GM23338 (cell line): ENCODE data around the gene PPIP5K1. TPM values are rescaled to one million over a fixed set of nuclear protein-coding genes. Genes with fewer than 3 reads are reported as not detected.

ENCODE experiments used
- ATAC-seq: fragments of 200-7000 bp; cut with Tn5 transposase; 3 replicates; pipeline ENCODE4 v1.9.1; 2020
- DNase-seq: peaks from one replicate; pipeline ENCODE4 v3.0.0-alpha.2; 2015; ENCODE audit warnings: low spot score
- H2AFZ ChIP-seq: fragments of 200-600 bp; sonication (generic); 2 replicates; pipeline ENCODE4 v1.8.0; 2016; ENCODE audit warnings: antibody characterized with exemption, mild to moderate bottlenecking, moderate library complexity
- H3F3A ChIP-seq: fragments of 200-600 bp; sonication (generic); replicated peaks from 2 replicates; pipeline ENCODE4 v1.8.0; 2017; ENCODE audit warnings: antibody characterized with exemption, mixed run types, low read depth
- H3K27ac ChIP-seq: fragments of 200-600 bp; sonication (generic); 2 replicates; pipeline ENCODE4 v1.6.1; 2016; ENCODE audit warnings: low read depth
- H3K27me3 ChIP-seq: fragments of 200-600 bp; sonication (generic); 2 replicates; pipeline ENCODE4 v1.8.0; 2016; ENCODE audit warnings: mild to moderate bottlenecking, mixed run types, moderate library complexity; ENCODE audit not compliant: insufficient read depth
- H3K36me3 ChIP-seq: fragments of 200-600 bp; sonication (generic); 2 replicates; pipeline ENCODE4 v1.8.0; 2016; ENCODE audit warnings: mild to moderate bottlenecking; ENCODE audit not compliant: insufficient read depth
- H3K4me1 ChIP-seq: fragments of 200-600 bp; sonication (generic); 2 replicates; pipeline ENCODE4 v1.8.0; 2016; ENCODE audit warnings: mild to moderate bottlenecking, moderate library complexity; ENCODE audit not compliant: insufficient read depth
- H3K4me2 ChIP-seq: fragments of 200-600 bp; sonication (generic); 2 replicates; pipeline ENCODE4 v1.7.1; 2017; ENCODE audit warnings: mixed run types
- H3K4me3 ChIP-seq: fragments of 200-600 bp; sonication (generic); 2 replicates; pipeline ENCODE4 v1.6.1; 2016; ENCODE audit warnings: mixed run types
- H3K79me2 ChIP-seq: fragments of 200-600 bp; sonication (generic); replicated peaks from 2 replicates; pipeline ENCODE4 v1.8.0; 2017; ENCODE audit warnings: mild to moderate bottlenecking; ENCODE audit not compliant: insufficient read depth
- H3K9me2 ChIP-seq: fragments of 200-600 bp; sonication (generic); 2 replicates; pipeline ENCODE4 v1.8.0; 2017; ENCODE audit not compliant: insufficient read depth
- H4K20me1 ChIP-seq: fragments of 200-600 bp; sonication (generic); replicated peaks from 2 replicates; pipeline ENCODE4 v1.8.0; 2017; ENCODE audit warnings: mild to moderate bottlenecking; ENCODE audit not compliant: insufficient read depth
- H3K27ac Mint-ChIP-seq: 2 replicates; pipeline ENCODE4 v1.8.0; 2020; ENCODE audit warnings: inconsistent platforms, mild to moderate bottlenecking, moderate library complexity, mixed read lengths
- H3K27me3 Mint-ChIP-seq: 3 replicates; pipeline ENCODE4 v1.8.0; 2022; ENCODE audit warnings: low read depth, mild to moderate bottlenecking, moderate library complexity, mixed read lengths, inconsistent platforms; ENCODE audit not compliant: insufficient read depth, poor library complexity
- H3K36me3 Mint-ChIP-seq: 3 replicates; pipeline ENCODE4 v1.8.0; 2021; ENCODE audit warnings: low read depth, mild to moderate bottlenecking, inconsistent platforms, moderate library complexity, mixed read lengths
- H3K4me1 Mint-ChIP-seq: 3 replicates; pipeline ENCODE4 v1.8.0; 2020; ENCODE audit warnings: mild to moderate bottlenecking, inconsistent platforms, mixed read lengths
- H3K4me3 Mint-ChIP-seq: 3 replicates; pipeline ENCODE4 v1.8.0; 2021; ENCODE audit warnings: moderate library complexity, mild to moderate bottlenecking, inconsistent platforms, mixed read lengths
- H3K9me3 Mint-ChIP-seq: 3 replicates; pipeline ENCODE4 v1.8.0; 2020; ENCODE audit warnings: moderate library complexity, mild to moderate bottlenecking, inconsistent platforms, mixed read lengths
- CREB1 ChIP-seq: fragments of 250-450 bp; sonication (Bioruptor Pico); IDR thresholded peaks from 2 replicates; pipeline ENCODE4 v1.5.0; 2020; ENCODE audit warnings: low read depth, mild to moderate bottlenecking, moderate library complexity
- EZH2 ChIP-seq: fragments of 200-600 bp; sonication (generic); IDR thresholded peaks from one replicate; pipeline ENCODE4 v1.8.0; 2017; ENCODE audit warnings: antibody characterized with exemption, mild to moderate bottlenecking, low read depth; ENCODE audit not compliant: unreplicated experiment
- EZH2phosphoT487 ChIP-seq: fragments of 200-600 bp; sonication (generic); IDR thresholded peaks from one replicate; pipeline ENCODE4 v1.8.1; 2018; ENCODE audit warnings: antibody characterized with exemption; ENCODE audit not compliant: unreplicated experiment
- JUNB ChIP-seq: IDR thresholded peaks from one replicate; pipeline ENCODE4 v1.6.1; 2016; ENCODE audit warnings: antibody characterized with exemption; ENCODE audit not compliant: unreplicated experiment
- NANOG ChIP-seq: IDR thresholded peaks from 2 replicates; pipeline ENCODE4 v1.6.1; 2016; ENCODE audit warnings: antibody characterized with exemption, borderline replicate concordance
- POLR2AphosphoS5 ChIP-seq: IDR thresholded peaks from 2 replicates; pipeline ENCODE4 v1.6.1; 2016; ENCODE audit warnings: antibody characterized with exemption, low read depth
- STAT1 ChIP-seq: IDR thresholded peaks from one replicate; pipeline ENCODE4 v1.6.1; 2016; ENCODE audit warnings: antibody characterized with exemption; ENCODE audit not compliant: unreplicated experiment
- ZNF114 ChIP-seq: fragments of 250-450 bp; sonication (Bioruptor Pico); IDR thresholded peaks from 2 replicates; pipeline ENCODE4 v1.5.0; 2020; ENCODE audit warnings: mild to moderate bottlenecking, moderate library complexity
- ZNF331 ChIP-seq: fragments of 250-450 bp; sonication (Bioruptor Pico); IDR thresholded peaks from 2 replicates; pipeline ENCODE4 v1.5.0; 2020; ENCODE audit warnings: low read depth, mild to moderate bottlenecking, moderate library complexity
- polyA plus RNA-seq: library from polyadenylated mRNA; unstranded; fragments of >200 nt; fragmentation: Nextera tagmentation; extraction: Ambion mirVana; gene quantifications from 2 replicates; pipeline ENCODE4 v1.2.1, GENCODE V29; 2016
- total RNA-seq: library from RNA; depleted of rRNA; stranded (reverse); fragments of >200 nt; shearing (Covaris generic); gene quantifications from 2 replicates; pipeline ENCODE4 v1.2.3, GENCODE V29; 2014
- TF ChIP-seq, protein P1 (sequence below): IDR thresholded peaks from one replicate; pipeline ENCODE4 v1.6.1; 2018; ENCODE audit warnings: antibody characterized with exemption; ENCODE audit not compliant: unreplicated experiment
- TF ChIP-seq, protein P2 (sequence below), 2 experiments: fragments of 200-600 bp in 1 of 2; sonication (generic) in 1 of 2; conservative IDR thresholded peaks; 2 replicates each; pipeline versions ENCODE4 v1.5.1 to v1.6.1; 2016 to 2017; ENCODE audit warnings: antibody characterized with exemption in 2 of 2, low read depth in 2 of 2, mild to moderate bottlenecking in 2 of 2, moderate library complexity in 1 of 2
- TF ChIP-seq, protein P3 (sequence below): fragments of 250-450 bp; sonication (Bioruptor Pico); IDR thresholded peaks from 2 replicates; pipeline ENCODE4 v1.5.0; 2020; ENCODE audit warnings: mild to moderate bottlenecking, moderate library complexity
- TF ChIP-seq, protein P4 (sequence below): IDR thresholded peaks from 2 replicates; pipeline ENCODE4 v1.6.1; 2016; ENCODE audit warnings: antibody characterized with exemption

The PPIP5K1 gene
- total and polyA plus RNA-seq, 2 experiments from 2014 or later, result 5.8 to 23.5 TPM

DNA sequence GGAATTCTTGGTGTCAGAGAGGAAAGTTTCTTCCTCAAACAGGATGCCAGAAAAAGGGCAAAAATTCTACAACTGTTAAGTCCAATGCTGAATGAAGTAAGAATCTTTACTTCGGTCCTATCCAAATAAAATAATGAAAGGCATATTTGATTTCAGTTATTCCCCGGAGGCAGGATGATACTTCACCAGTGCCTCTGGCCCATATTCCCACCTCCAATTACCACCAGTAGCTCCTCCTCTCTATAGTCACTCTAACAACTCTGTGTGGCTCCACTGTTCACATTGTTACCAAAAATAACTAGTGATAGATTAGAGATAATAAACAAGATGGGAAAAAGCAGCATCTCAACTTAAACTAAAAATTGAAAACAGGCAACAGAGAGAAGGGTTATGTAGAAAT is 51.9 kb downstream of the PPIP5K1 start:
- no peaks in the 10 kb centered on the region for H3K4me1 Mint-ChIP-seq
- no peaks in the 10 kb centered on the region for H3K36me3 Mint-ChIP-seq
- H3K4me3 Mint-ChIP-seq, result no peak overlapping the region
- H3K9me3 Mint-ChIP-seq, result no peaks in the 10 kb centered on the region
- Histone ChIP-seq H2AFZ (no peak overlapping the region), H3K27me3 (no peaks in the 10 kb centered on the region), H3K79me2 (no peaks in the 10 kb centered on the region), H3K4me1 (no peaks in the 10 kb centered on the region), H3K9me2 (no peaks in the 10 kb centered on the region), H4K20me1 (no peaks in the 10 kb centered on the region), H3F3A (0 out of 2 replicates have a peak, but pooled peaks cover 2% of the 10 kb centered on the region), H3K36me3 (no peaks in the 10 kb centered on the region), H3K4me3 (no peak overlapping the region), H3K4me2 (no peak overlapping the region), H3K27ac (no peak overlapping the region)
- ATAC-seq, result no peak
- no peak overlapping the region for H3K27ac Mint-ChIP-seq
- DNase-seq, result no peak
- H3K27me3 Mint-ChIP-seq, result peaks cover 3% of the 10 kb centered on the region
- TF ChIP-seq ZNF114 (CRISPR knock-in tag) (no peak), EZH2phosphoT487 (no peak), EZH2 (no peak), CREB1 (CRISPR knock-in tag) (no peak), JUNB (no peak), ZNF331 (CRISPR knock-in tag) (no peak), STAT1 (no peak), POLR2AphosphoS5 (no peak), NANOG (no peak)
- TF ChIP-seq, protein P1, sequence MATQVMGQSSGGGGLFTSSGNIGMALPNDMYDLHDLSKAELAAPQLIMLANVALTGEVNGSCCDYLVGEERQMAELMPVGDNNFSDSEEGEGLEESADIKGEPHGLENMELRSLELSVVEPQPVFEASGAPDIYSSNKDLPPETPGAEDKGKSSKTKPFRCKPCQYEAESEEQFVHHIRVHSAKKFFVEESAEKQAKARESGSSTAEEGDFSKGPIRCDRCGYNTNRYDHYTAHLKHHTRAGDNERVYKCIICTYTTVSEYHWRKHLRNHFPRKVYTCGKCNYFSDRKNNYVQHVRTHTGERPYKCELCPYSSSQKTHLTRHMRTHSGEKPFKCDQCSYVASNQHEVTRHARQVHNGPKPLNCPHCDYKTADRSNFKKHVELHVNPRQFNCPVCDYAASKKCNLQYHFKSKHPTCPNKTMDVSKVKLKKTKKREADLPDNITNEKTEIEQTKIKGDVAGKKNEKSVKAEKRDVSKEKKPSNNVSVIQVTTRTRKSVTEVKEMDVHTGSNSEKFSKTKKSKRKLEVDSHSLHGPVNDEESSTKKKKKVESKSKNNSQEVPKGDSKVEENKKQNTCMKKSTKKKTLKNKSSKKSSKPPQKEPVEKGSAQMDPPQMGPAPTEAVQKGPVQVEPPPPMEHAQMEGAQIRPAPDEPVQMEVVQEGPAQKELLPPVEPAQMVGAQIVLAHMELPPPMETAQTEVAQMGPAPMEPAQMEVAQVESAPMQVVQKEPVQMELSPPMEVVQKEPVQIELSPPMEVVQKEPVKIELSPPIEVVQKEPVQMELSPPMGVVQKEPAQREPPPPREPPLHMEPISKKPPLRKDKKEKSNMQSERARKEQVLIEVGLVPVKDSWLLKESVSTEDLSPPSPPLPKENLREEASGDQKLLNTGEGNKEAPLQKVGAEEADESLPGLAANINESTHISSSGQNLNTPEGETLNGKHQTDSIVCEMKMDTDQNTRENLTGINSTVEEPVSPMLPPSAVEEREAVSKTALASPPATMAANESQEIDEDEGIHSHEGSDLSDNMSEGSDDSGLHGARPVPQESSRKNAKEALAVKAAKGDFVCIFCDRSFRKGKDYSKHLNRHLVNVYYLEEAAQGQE, result no peak
- TF ChIP-seq, protein P2, sequence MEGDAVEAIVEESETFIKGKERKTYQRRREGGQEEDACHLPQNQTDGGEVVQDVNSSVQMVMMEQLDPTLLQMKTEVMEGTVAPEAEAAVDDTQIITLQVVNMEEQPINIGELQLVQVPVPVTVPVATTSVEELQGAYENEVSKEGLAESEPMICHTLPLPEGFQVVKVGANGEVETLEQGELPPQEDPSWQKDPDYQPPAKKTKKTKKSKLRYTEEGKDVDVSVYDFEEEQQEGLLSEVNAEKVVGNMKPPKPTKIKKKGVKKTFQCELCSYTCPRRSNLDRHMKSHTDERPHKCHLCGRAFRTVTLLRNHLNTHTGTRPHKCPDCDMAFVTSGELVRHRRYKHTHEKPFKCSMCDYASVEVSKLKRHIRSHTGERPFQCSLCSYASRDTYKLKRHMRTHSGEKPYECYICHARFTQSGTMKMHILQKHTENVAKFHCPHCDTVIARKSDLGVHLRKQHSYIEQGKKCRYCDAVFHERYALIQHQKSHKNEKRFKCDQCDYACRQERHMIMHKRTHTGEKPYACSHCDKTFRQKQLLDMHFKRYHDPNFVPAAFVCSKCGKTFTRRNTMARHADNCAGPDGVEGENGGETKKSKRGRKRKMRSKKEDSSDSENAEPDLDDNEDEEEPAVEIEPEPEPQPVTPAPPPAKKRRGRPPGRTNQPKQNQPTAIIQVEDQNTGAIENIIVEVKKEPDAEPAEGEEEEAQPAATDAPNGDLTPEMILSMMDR (conservative IDR thresholded peaks at IDR 0.05; ENCODE audit: low read depth in 2 of 2), result no peak
- TF ChIP-seq, protein P3, sequence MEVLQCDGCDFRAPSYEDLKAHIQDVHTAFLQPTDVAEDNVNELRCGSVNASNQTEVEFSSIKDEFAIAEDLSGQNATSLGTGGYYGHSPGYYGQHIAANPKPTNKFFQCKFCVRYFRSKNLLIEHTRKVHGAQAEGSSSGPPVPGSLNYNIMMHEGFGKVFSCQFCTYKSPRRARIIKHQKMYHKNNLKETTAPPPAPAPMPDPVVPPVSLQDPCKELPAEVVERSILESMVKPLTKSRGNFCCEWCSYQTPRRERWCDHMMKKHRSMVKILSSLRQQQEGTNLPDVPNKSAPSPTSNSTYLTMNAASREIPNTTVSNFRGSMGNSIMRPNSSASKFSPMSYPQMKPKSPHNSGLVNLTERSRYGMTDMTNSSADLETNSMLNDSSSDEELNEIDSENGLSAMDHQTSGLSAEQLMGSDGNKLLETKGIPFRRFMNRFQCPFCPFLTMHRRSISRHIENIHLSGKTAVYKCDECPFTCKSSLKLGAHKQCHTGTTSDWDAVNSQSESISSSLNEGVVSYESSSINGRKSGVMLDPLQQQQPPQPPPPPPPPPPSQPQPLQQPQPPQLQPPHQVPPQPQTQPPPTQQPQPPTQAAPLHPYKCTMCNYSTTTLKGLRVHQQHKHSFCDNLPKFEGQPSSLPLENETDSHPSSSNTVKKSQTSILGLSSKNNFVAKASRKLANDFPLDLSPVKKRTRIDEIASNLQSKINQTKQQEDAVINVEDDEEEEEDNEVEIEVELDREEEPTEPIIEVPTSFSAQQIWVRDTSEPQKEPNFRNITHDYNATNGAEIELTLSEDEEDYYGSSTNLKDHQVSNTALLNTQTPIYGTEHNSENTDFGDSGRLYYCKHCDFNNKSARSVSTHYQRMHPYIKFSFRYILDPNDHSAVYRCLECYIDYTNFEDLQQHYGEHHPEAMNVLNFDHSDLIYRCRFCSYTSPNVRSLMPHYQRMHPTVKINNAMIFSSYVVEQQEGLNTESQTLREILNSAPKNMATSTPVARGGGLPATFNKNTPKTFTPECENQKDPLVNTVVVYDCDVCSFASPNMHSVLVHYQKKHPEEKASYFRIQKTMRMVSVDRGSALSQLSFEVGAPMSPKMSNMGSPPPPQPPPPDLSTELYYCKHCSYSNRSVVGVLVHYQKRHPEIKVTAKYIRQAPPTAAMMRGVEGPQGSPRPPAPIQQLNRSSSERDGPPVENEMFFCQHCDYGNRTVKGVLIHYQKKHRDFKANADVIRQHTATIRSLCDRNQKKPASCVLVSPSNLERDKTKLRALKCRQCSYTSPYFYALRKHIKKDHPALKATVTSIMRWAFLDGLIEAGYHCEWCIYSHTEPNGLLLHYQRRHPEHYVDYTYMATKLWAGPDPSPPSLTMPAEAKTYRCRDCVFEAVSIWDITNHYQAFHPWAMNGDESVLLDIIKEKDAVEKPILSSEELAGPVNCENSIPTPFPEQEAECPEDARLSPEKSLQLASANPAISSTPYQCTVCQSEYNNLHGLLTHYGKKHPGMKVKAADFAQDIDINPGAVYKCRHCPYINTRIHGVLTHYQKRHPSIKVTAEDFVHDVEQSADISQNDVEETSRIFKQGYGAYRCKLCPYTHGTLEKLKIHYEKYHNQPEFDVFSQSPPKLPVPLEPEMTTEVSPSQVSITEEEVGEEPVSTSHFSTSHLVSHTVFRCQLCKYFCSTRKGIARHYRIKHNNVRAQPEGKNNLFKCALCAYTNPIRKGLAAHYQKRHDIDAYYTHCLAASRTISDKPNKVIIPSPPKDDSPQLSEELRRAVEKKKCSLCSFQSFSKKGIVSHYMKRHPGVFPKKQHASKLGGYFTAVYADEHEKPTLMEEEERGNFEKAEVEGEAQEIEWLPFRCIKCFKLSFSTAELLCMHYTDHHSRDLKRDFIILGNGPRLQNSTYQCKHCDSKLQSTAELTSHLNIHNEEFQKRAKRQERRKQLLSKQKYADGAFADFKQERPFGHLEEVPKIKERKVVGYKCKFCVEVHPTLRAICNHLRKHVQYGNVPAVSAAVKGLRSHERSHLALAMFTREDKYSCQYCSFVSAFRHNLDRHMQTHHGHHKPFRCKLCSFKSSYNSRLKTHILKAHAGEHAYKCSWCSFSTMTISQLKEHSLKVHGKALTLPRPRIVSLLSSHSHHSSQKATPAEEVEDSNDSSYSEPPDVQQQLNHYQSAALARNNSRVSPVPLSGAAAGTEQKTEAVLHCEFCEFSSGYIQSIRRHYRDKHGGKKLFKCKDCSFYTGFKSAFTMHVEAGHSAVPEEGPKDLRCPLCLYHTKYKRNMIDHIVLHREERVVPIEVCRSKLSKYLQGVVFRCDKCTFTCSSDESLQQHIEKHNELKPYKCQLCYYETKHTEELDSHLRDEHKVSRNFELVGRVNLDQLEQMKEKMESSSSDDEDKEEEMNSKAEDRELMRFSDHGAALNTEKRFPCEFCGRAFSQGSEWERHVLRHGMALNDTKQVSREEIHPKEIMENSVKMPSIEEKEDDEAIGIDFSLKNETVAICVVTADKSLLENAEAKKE (CRISPR knock-in tag), result no peak
- TF ChIP-seq, protein P4, sequence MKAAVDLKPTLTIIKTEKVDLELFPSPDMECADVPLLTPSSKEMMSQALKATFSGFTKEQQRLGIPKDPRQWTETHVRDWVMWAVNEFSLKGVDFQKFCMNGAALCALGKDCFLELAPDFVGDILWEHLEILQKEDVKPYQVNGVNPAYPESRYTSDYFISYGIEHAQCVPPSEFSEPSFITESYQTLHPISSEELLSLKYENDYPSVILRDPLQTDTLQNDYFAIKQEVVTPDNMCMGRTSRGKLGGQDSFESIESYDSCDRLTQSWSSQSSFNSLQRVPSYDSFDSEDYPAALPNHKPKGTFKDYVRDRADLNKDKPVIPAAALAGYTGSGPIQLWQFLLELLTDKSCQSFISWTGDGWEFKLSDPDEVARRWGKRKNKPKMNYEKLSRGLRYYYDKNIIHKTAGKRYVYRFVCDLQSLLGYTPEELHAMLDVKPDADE, result no peak
